A549 (cell line): ENCODE data around the gene RAB19. TPM values are rescaled to one million over a fixed set of nuclear protein-coding genes. Genes with fewer than 3 reads are reported as not detected.

ENCODE experiments used
- ATAC-seq, 2 experiments: fragments of 200-7000 bp in 1 of 2; fragments of >200 bp in 1 of 2; cut with Nextera tagmentation in 1 of 2; cut with Tn5 transposase in 1 of 2; 3 replicates each; pipeline versions ENCODE4 v1.8.0 to v1.9.1; 2018 to 2020; ENCODE audit warnings: mild to moderate bottlenecking in 1 of 2, moderate library complexity in 1 of 2
- CTCF ChIA-PET: fragments of 300-600 bp; sonication (Branson Sonifier 250); formaldehyde crosslinking; extraction: SDS; loops from one replicate; lab custom pipeline; 2021; ENCODE audit warnings: antibody characterized with exemption, inconsistent platforms; lab: Yijun Ruan, JAX
- POLR2A ChIA-PET: fragments of 350-600 bp; formaldehyde crosslinking; extraction: SDS; loops from one replicate; lab custom pipeline; 2021; ENCODE audit warnings: antibody characterized with exemption, inconsistent platforms; lab: Yijun Ruan, JAX
- DNase-seq, 2 experiments: peaks; one replicate each; pipeline versions ENCODE4 v3.0.0 to v3.0.0-alpha.2; 2011 to 2016; ENCODE audit warnings: low read depth in 1 of 2, low spot score in 1 of 2
- FAIRE-seq: peaks from 2 replicates; lab custom pipeline; 2011; peaks lifted over from hg19 to GRCh38; lab: Jason Lieb, UNC
- H3K27ac ChIP-seq, 2 experiments: fragments of >200 bp; sonication (Bioruptor Twin); formaldehyde crosslinking; 3 replicates each; pipeline ENCODE4 v1.5.1; 2016 to 2017
- H3K4me1 ChIP-seq: fragments of >200 bp; sonication (Bioruptor Twin); formaldehyde crosslinking; 3 replicates; pipeline ENCODE4 v1.6.1; 2016
- H3K4me2 ChIP-seq: fragments of >200 bp; sonication (Bioruptor Twin); formaldehyde crosslinking; 3 replicates; pipeline ENCODE4 v1.6.1; 2016
- H3K4me3 ChIP-seq: fragments of >200 bp; sonication (Bioruptor Twin); formaldehyde crosslinking; 3 replicates; pipeline ENCODE4 v1.5.1; 2016
- H3K9me3 ChIP-seq: fragments of >200 bp; sonication (Bioruptor Twin); formaldehyde crosslinking; 3 replicates; pipeline ENCODE4 v1.6.1; 2016
- BHLHE40 ChIP-seq: IDR thresholded peaks from 2 replicates; pipeline ENCODE4 v1.6.1; 2012; ENCODE audit warnings: low read depth, low read length, inconsistent platforms
- CHD4 ChIP-seq: fragments of 200-600 bp; sonication (generic); IDR thresholded peaks from 2 replicates; pipeline ENCODE4 v1.6.1; 2016; ENCODE audit warnings: antibody characterized with exemption, mild to moderate bottlenecking, borderline replicate concordance
- FOSL2 ChIP-seq, 2 experiments: fragments of 450-650 bp in 1 of 2; fragments of >200 bp in 1 of 2; sonication (Bioruptor Twin) in 1 of 2; formaldehyde crosslinking; IDR thresholded peaks; 2 replicates each; pipeline versions ENCODE4 v1.5.0 to v1.6.1; 2016 to 2020; ENCODE audit warnings: mild to moderate bottlenecking in 1 of 2, moderate library complexity in 1 of 2
- HOXA7 ChIP-seq: fragments of 250-450 bp; sonication (Bioruptor Pico); IDR thresholded peaks from 2 replicates; pipeline ENCODE4 v1.5.0; 2020; ENCODE audit warnings: mild to moderate bottlenecking, moderate library complexity
- HOXB13 ChIP-seq: fragments of 250-450 bp; sonication (Bioruptor Pico); IDR thresholded peaks from 2 replicates; pipeline ENCODE4 v1.5.0; 2020; ENCODE audit warnings: low read depth, mild to moderate bottlenecking, moderate library complexity
- JUN ChIP-seq, 2 experiments: fragments of >200 bp; sonication (Bioruptor Twin); formaldehyde crosslinking; IDR thresholded peaks; 2 replicates in 1 of 2; 3 replicates in 1 of 2; pipeline ENCODE4 v1.6.1; 2016 to 2017
- JUNB ChIP-seq: fragments of >200 bp; sonication (Bioruptor Twin); formaldehyde crosslinking; IDR thresholded peaks from 2 replicates; pipeline ENCODE4 v1.6.1; 2016
- KDM1A ChIP-seq: fragments of 200-600 bp; sonication (generic); IDR thresholded peaks from 2 replicates; pipeline ENCODE4 v1.6.1; 2016; ENCODE audit warnings: low read depth, mild to moderate bottlenecking
- KDM5A ChIP-seq: fragments of 200-600 bp; sonication (generic); IDR thresholded peaks from 2 replicates; pipeline ENCODE4 v1.6.1; 2016; ENCODE audit warnings: antibody characterized with exemption, mild to moderate bottlenecking
- MYC ChIP-seq: IDR thresholded peaks from 2 replicates; pipeline ENCODE4 v1.6.1; 2012; ENCODE audit warnings: mild to moderate bottlenecking, inconsistent platforms, low read length, improper control_type of control experiment, borderline replicate concordance
- NPAS2 ChIP-seq: fragments of 250-450 bp; sonication (Bioruptor Pico); IDR thresholded peaks from 2 replicates; pipeline ENCODE4 v1.8.0; 2022; ENCODE audit warnings: mild to moderate bottlenecking, moderate library complexity, borderline replicate concordance
- NR3C1 ChIP-seq: fragments of >200 bp; sonication (Bioruptor Twin); formaldehyde crosslinking; IDR thresholded peaks from 3 replicates; pipeline ENCODE4 v1.6.1; 2017
- POLR2AphosphoS2 ChIP-seq: conservative IDR thresholded peaks from 2 replicates; pipeline ENCODE4 v1.6.1; 2012; ENCODE audit warnings: low read length, improper control_type of control experiment, inconsistent platforms
- RARB ChIP-seq: fragments of 250-450 bp; sonication (Bioruptor Pico); IDR thresholded peaks from 2 replicates; pipeline ENCODE4 v1.8.0; 2021; ENCODE audit warnings: mild to moderate bottlenecking, moderate library complexity
- RCOR1 ChIP-seq: fragments of 150-350 bp; IDR thresholded peaks from 2 replicates; pipeline ENCODE4 v1.6.1; 2014; ENCODE audit warnings: antibody characterized with exemption, low read length, low read depth
- TFCP2L1 ChIP-seq: fragments of 250-450 bp; sonication (Bioruptor Pico); IDR thresholded peaks from 2 replicates; pipeline ENCODE4 v1.5.0; 2021; ENCODE audit warnings: mild to moderate bottlenecking
- WGBS: methylation state at CpG from one replicate; pipeline ENCODE4 v1.1.6; 2017; ENCODE audit errors: missing lambda C conversion rate; 5-methylcytosine and 5-hydroxymethylcytosine counted together
- polyA minus RNA-seq: library from RNA; depleted of rRNA, polyadenylated mRNA; stranded (reverse); fragments of >200 nt; gene quantifications from 2 replicates; pipeline ENCODE4 v1.2.3, GENCODE V29; 2011; rRNA and poly(A)+ RNA removed
- polyA plus RNA-seq, 4 experiments: library from polyadenylated mRNA; depleted of rRNA in 3 of 4; stranded (reverse); fragments of >200 nt; fragmentation: RNase III in 1 of 4; extraction: RNeasy Plus Mini Kit Qiagen cat#74134 plus additional on column Dnase treatment in 1 of 4; gene quantifications; 2 replicates in 3 of 4; 3 replicates in 1 of 4; pipeline ENCODE4 v1.2.3, GENCODE V29; 2011 to 2017
- TF ChIP-seq, protein P1 (sequence below): fragments of >200 bp; sonication (Bioruptor Twin); formaldehyde crosslinking; IDR thresholded peaks from 2 replicates; pipeline ENCODE4 v1.6.1; 2016
- TF ChIP-seq, protein P2 (sequence below): fragments of 250-450 bp; sonication (Bioruptor Pico); IDR thresholded peaks from 2 replicates; pipeline ENCODE4 v1.5.0; 2021; ENCODE audit warnings: mild to moderate bottlenecking, moderate library complexity, borderline replicate concordance
- TF ChIP-seq, protein P3 (sequence below): IDR thresholded peaks from 2 replicates; pipeline ENCODE4 v1.6.1; 2012
- TF ChIP-seq, protein P4 (sequence below): IDR thresholded peaks from 2 replicates; pipeline ENCODE4 v1.6.1; 2012; ENCODE audit warnings: low read depth, borderline replicate concordance
- TF ChIP-seq, protein P5 (sequence below): fragments of 150-350 bp; IDR thresholded peaks from 2 replicates; pipeline ENCODE4 v1.6.1; 2014; ENCODE audit warnings: low read depth, mild to moderate bottlenecking, low read length
- TF ChIP-seq, protein P6 (sequence below): fragments of 250-450 bp; sonication (Bioruptor Pico); IDR thresholded peaks from 2 replicates; pipeline ENCODE4 v1.5.0; 2020; ENCODE audit warnings: low read depth, mild to moderate bottlenecking, moderate library complexity
- TF ChIP-seq, protein P7 (sequence below): fragments of 200-600 bp; sonication (generic); IDR thresholded peaks from 2 replicates; pipeline ENCODE4 v1.6.1; 2016; ENCODE audit warnings: antibody characterized with exemption, mild to moderate bottlenecking, moderate library complexity

RAB19 gene, protein sequence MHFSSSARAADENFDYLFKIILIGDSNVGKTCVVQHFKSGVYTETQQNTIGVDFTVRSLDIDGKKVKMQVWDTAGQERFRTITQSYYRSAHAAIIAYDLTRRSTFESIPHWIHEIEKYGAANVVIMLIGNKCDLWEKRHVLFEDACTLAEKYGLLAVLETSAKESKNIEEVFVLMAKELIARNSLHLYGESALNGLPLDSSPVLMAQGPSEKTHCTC
- polyA plus RNA-seq (2011; rRNA removed) (not detected in 2 replicates), polyA plus RNA-seq (2017; fragmentation: RNase III; extraction: RNeasy Plus Mini Kit Qiagen cat#74134 plus additional on column Dnase treatment) (not detected in 3 replicates), polyA minus RNA-seq (not detected in 2 replicates)
- 0.06 TPM in 1 of 2 replicates, not detected in the other for polyA plus RNA-seq (2012; cell fraction: cytosol; rRNA removed)
- not detected in 2 replicates for polyA plus RNA-seq (2012; cell fraction: nucleus; rRNA removed)

DNA sequence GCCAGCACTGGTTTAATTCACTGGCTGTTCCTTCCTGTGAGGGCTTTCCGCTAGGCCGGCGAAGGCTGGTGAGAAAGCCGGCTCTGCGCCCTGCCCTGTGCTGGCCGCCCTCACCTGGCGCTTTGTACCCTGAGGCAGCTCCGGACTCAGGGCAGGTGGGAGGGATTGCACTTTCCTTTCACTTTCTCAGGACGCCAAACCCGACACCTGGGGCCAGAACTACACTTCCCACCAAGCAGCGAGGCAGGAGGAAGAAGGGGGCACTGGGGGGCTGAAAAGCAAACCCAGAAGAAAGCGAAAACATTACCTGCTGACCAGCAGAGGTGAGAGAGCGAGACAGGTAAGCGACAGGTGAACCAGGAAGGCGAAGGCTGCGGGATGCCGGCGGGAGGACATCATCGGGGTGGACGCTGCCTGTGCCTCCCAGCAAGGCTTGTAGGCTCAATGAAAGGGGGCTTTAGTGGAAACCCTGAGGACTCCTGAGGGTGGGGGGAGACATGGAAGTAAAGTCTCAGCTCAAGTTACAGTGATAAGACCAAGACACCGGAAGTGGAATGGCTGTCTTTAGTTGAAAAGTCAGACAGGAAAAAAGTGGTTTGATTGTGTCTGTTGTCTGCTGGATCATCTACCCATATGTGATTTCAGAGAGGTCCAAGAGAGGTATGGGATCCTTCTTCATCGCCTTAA is at the start of gene RAB19:
Gene RAB19, plus strand, starts transcription at position 181 of the 687 bp plus-strand sequence. CDS start 3,589 bp downstream, outside the sequence.
- H3K4me2 ChIP-seq = no peak within 1 kb of the TSS
- 0 out of 6 replicates have a peak, but pooled peaks of 1 of the 2 experiments have one; percentile 10 for ATAC-seq
- WGBS = 76% methylated on average over 22 of the region's 22 CpGs
- ChIA-PET POLR2A (no interaction called here), CTCF (interaction anchor here (1.1 to 1.2 kb wide), 2 partner anchors 12 to 23 kb away, joined by 3 to 4 read pairs; no protein-coding TSS in a partner anchor)
- no peaks in the 10 kb centered on the region for H3K9me3 ChIP-seq
- H3K27ac ChIP-seq = no peak within 1 kb of the TSS
- FAIRE-seq = no peak
- H3K4me1 ChIP-seq = 0 out of 3 replicates have a peak, but pooled peaks cover 3% of the 10 kb centered on the region
- DNase-seq = no peak
- H3K4me3 ChIP-seq = no peak within 1 kb of the TSS
- TF ChIP-seq FOSL2 (IDR thresholded peaks at IDR 0.05) (no peak), FOSL2 (CRISPR knock-in tag; IDR thresholded peaks at IDR 0.05) (no peak), CHD4 (no peak), RCOR1 (no peak), HOXB13 (CRISPR knock-in tag) (no peak), HOXA7 (CRISPR knock-in tag) (no peak), MYC (no peak), NPAS2 (no peak), KDM1A (no peak), KDM5A (no peak), RARB (CRISPR knock-in tag) (no peak), JUN (IDR thresholded peaks at IDR 0.05) (no peak), BHLHE40 (no peak), NR3C1 (no peak)
- TF ChIP-seq, protein P1, sequence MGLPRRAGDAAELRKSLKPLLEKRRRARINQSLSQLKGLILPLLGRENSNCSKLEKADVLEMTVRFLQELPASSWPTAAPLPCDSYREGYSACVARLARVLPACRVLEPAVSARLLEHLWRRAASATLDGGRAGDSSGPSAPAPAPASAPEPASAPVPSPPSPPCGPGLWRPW = no peak
- TF ChIP-seq, protein P2, sequence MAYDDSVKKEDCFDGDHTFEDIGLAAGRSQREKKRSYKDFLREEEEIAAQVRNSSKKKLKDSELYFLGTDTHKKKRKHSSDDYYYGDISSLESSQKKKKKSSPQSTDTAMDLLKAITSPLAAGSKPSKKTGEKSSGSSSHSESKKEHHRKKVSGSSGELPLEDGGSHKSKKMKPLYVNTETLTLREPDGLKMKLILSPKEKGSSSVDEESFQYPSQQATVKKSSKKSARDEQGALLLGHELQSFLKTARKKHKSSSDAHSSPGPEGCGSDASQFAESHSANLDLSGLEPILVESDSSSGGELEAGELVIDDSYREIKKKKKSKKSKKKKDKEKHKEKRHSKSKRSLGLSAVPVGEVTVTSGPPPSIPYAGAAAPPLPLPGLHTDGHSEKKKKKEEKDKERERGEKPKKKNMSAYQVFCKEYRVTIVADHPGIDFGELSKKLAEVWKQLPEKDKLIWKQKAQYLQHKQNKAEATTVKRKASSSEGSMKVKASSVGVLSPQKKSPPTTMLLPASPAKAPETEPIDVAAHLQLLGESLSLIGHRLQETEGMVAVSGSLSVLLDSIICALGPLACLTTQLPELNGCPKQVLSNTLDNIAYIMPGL (CRISPR knock-in tag) = no peak
- TF ChIP-seq, protein P3, sequence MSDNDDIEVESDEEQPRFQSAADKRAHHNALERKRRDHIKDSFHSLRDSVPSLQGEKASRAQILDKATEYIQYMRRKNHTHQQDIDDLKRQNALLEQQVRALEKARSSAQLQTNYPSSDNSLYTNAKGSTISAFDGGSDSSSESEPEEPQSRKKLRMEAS = no peak
- TF ChIP-seq, protein P4, sequence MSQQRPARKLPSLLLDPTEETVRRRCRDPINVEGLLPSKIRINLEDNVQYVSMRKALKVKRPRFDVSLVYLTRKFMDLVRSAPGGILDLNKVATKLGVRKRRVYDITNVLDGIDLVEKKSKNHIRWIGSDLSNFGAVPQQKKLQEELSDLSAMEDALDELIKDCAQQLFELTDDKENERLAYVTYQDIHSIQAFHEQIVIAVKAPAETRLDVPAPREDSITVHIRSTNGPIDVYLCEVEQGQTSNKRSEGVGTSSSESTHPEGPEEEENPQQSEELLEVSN = no peak
- TF ChIP-seq, protein P5, sequence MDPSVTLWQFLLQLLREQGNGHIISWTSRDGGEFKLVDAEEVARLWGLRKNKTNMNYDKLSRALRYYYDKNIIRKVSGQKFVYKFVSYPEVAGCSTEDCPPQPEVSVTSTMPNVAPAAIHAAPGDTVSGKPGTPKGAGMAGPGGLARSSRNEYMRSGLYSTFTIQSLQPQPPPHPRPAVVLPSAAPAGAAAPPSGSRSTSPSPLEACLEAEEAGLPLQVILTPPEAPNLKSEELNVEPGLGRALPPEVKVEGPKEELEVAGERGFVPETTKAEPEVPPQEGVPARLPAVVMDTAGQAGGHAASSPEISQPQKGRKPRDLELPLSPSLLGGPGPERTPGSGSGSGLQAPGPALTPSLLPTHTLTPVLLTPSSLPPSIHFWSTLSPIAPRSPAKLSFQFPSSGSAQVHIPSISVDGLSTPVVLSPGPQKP = no peak

DNA sequence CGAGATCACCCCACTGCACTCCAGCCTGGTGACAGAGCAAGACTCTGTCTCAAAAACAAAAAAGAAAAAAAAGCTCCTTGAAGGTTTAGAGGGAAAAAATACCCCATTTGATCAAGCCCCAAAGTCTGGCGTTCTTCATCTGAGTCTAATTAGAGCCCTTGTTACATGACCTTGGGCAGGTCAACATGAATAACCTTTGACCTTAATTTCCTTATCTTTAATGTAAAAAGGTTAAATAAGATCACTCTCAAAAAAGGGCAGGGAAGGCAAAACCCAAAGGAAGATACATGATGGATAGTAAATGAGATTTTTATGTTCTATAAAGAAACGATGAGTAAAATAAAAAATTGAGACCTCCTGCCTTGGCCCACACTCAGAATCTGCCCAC is 45.8 kb upstream of the RAB19 start:
- DNase-seq = no peak
- 91% methylated on average over 3 of the region's 3 CpGs for WGBS
- Histone ChIP-seq H3K27ac (no peak overlapping the region), H3K9me3 (no peaks in the 10 kb centered on the region), H3K4me3 (no peak overlapping the region), H3K4me2 (no peak overlapping the region), H3K4me1 (no peaks in the 10 kb centered on the region)
- no peak for TF ChIP-seq HOXB13 (CRISPR knock-in tag)
- TF ChIP-seq, protein P6, sequence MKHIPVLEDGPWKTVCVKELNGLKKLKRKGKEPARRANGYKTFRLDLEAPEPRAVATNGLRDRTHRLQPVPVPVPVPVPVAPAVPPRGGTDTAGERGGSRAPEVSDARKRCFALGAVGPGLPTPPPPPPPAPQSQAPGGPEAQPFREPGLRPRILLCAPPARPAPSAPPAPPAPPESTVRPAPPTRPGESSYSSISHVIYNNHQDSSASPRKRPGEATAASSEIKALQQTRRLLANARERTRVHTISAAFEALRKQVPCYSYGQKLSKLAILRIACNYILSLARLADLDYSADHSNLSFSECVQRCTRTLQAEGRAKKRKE = no peak
- no peak for TF ChIP-seq NPAS2
- no peak for TF ChIP-seq TFCP2L1 (CRISPR knock-in tag)
- TF ChIP-seq POLR2AphosphoS2 = no peak
- no peak for TF ChIP-seq JUNB
- TF ChIP-seq, protein P7, sequence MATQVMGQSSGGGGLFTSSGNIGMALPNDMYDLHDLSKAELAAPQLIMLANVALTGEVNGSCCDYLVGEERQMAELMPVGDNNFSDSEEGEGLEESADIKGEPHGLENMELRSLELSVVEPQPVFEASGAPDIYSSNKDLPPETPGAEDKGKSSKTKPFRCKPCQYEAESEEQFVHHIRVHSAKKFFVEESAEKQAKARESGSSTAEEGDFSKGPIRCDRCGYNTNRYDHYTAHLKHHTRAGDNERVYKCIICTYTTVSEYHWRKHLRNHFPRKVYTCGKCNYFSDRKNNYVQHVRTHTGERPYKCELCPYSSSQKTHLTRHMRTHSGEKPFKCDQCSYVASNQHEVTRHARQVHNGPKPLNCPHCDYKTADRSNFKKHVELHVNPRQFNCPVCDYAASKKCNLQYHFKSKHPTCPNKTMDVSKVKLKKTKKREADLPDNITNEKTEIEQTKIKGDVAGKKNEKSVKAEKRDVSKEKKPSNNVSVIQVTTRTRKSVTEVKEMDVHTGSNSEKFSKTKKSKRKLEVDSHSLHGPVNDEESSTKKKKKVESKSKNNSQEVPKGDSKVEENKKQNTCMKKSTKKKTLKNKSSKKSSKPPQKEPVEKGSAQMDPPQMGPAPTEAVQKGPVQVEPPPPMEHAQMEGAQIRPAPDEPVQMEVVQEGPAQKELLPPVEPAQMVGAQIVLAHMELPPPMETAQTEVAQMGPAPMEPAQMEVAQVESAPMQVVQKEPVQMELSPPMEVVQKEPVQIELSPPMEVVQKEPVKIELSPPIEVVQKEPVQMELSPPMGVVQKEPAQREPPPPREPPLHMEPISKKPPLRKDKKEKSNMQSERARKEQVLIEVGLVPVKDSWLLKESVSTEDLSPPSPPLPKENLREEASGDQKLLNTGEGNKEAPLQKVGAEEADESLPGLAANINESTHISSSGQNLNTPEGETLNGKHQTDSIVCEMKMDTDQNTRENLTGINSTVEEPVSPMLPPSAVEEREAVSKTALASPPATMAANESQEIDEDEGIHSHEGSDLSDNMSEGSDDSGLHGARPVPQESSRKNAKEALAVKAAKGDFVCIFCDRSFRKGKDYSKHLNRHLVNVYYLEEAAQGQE = no peak
- ChIA-PET CTCF (interaction anchor here (1.2 kb wide), 1 partner anchor 41 kb away, joined by 3 read pairs; no protein-coding TSS in a partner anchor), POLR2A (no interaction called here)
- no peak for FAIRE-seq
- no peak for ATAC-seq
